ENCODE data around the gene MAST4.

The MAST4 gene

GRCh38 chr5:66826263-66826662 is 230.1 kb downstream of the MAST4 start:
- Histone ChIP-seq H3K4me2 (ENCODE audit: low read length) (no peak overlapping the region), H3K27ac (ENCODE audit: low read length) (no peak overlapping the region), H3K9ac (ENCODE audit: low read length) (no peak overlapping the region), H3K9me3 (ENCODE audit: insufficient read depth, low read length) (no peaks in the 10 kb centered on the region), H3K27me3 (ENCODE audit: low read depth, low read length) (peaks cover 48% of the 10 kb centered on the region), H3K4me1 (ENCODE audit: low read length) (peaks cover 20% of the 10 kb centered on the region), H3K79me2 (ENCODE audit: low read length) (no peaks in the 10 kb centered on the region), H2AFZ (ENCODE audit: low read depth, low read length) (no peak overlapping the region), H4K20me1 (ENCODE audit: insufficient read depth, low read length) (no peaks in the 10 kb centered on the region; the same call in 1 of the 2 replicates), H3K4me3 (ENCODE audit: low read length) (no peak overlapping the region), H3K36me3 (replicated peaks; ENCODE audit: low read depth, low read length) (no peaks in the 10 kb centered on the region)
- TF ChIP-seq EZH2phosphoT487 (IDR thresholded peaks at IDR 0.05; ENCODE audit: low read depth) (no peak), CTCF (IDR thresholded peaks at IDR 0.05; ENCODE audit: low read depth, low read length) (no peak)

- no peak for TF ChIP-seq EZH2phosphoT487 (IDR thresholded peaks at IDR 0.05; ENCODE audit: low read depth)
- TF ChIP-seq CTCF (IDR thresholded peaks at IDR 0.05; ENCODE audit: low read depth, low read length), result no peak
- peaks cover 47% of the 10 kb centered on the region for H3K27me3 ChIP-seq (ENCODE audit: low read depth, low read length)
- no peaks in the 10 kb centered on the region for H3K36me3 ChIP-seq (replicated peaks; ENCODE audit: low read depth, low read length)
- no peaks in the 10 kb centered on the region for H3K9me3 ChIP-seq (ENCODE audit: insufficient read depth, low read length)
- H3K9ac ChIP-seq (ENCODE audit: low read length), result no peak overlapping the region
- no peak overlapping the region for H3K27ac ChIP-seq (ENCODE audit: low read length)
- peaks cover 20% of the 10 kb centered on the region for H3K4me1 ChIP-seq (ENCODE audit: low read length)
- no peak overlapping the region for H2AFZ ChIP-seq (ENCODE audit: low read depth, low read length)
- no peaks in the 10 kb centered on the region for H3K79me2 ChIP-seq (ENCODE audit: low read length)
- no peak overlapping the region for H3K4me2 ChIP-seq (ENCODE audit: low read length)
- H4K20me1 ChIP-seq (ENCODE audit: insufficient read depth, low read length), result no peaks in the 10 kb centered on the region; the same call in 1 of the 2 replicates
- no peak overlapping the region for H3K4me3 ChIP-seq (ENCODE audit: low read length)
Measured at GRCh38 chr5:66826696-66827095, 230.5 kb downstream of the MAST4 start.

- Histone ChIP-seq H3K4me1 (ENCODE audit: low read length) (peaks cover 13% of the 10 kb centered on the region), H3K4me3 (ENCODE audit: low read length) (peak overlapping the region; percentile 50), H3K9me3 (ENCODE audit: insufficient read depth, low read length) (no peaks in the 10 kb centered on the region), H3K79me2 (ENCODE audit: low read length) (no peaks in the 10 kb centered on the region), H3K9ac (ENCODE audit: low read length) (no peak overlapping the region), H3K4me2 (ENCODE audit: low read length) (peak overlapping the region; percentile 48), H3K27me3 (ENCODE audit: low read depth, low read length) (peaks cover 52% of the 10 kb centered on the region), H4K20me1 (ENCODE audit: insufficient read depth, low read length) (no peaks in the 10 kb centered on the region; the same call in 1 of the 2 replicates), H3K36me3 (replicated peaks; ENCODE audit: low read depth, low read length) (no peaks in the 10 kb centered on the region), H3K27ac (ENCODE audit: low read length) (no peak overlapping the region), H2AFZ (ENCODE audit: low read depth, low read length) (no peak overlapping the region)
- TF ChIP-seq CTCF (IDR thresholded peaks at IDR 0.05; ENCODE audit: low read depth, low read length), result no peak
- TF ChIP-seq EZH2phosphoT487 (IDR thresholded peaks at IDR 0.05; ENCODE audit: low read depth), result no peak
Measured at GRCh38 chr5:66828046-66828547, 231.9 kb downstream of the MAST4 start.

GRCh38 chr5:66828548-66829357 is 232.6 kb downstream of the MAST4 start:
- Histone ChIP-seq H3K4me2 (ENCODE audit: low read length) (peak overlapping the region; percentile 48), H3K79me2 (ENCODE audit: low read length) (no peaks in the 10 kb centered on the region), H3K9ac (ENCODE audit: low read length) (no peak overlapping the region), H3K27ac (ENCODE audit: low read length) (no peak overlapping the region), H2AFZ (ENCODE audit: low read depth, low read length) (no peak overlapping the region; the same call in 1 of the 2 replicates), H3K27me3 (ENCODE audit: low read depth, low read length) (peaks cover 56% of the 10 kb centered on the region), H3K36me3 (replicated peaks; ENCODE audit: low read depth, low read length) (no peaks in the 10 kb centered on the region), H3K9me3 (ENCODE audit: insufficient read depth, low read length) (no peaks in the 10 kb centered on the region), H4K20me1 (ENCODE audit: insufficient read depth, low read length) (no peaks in the 10 kb centered on the region; the same call in 1 of the 2 replicates), H3K4me1 (ENCODE audit: low read length) (peaks cover 13% of the 10 kb centered on the region), H3K4me3 (ENCODE audit: low read length) (peak overlapping the region; percentile 50)
- TF ChIP-seq CTCF (IDR thresholded peaks at IDR 0.05; ENCODE audit: low read depth, low read length) (no peak), EZH2phosphoT487 (IDR thresholded peaks at IDR 0.05; ENCODE audit: low read depth) (peak; percentile 25; the same call in 1 of the 2 replicates)

Measured in OCI-LY3 (cell line).